GM18873 (cell line): ENCODE results near the gene OSBPL5.

Source experiments
- ATAC-seq: cut with Tn5 transposase; IDR thresholded peaks from one replicate; pipeline ENCODE4 v1.9.1; 2021; ENCODE audit warnings: mild to moderate bottlenecking, moderate library complexity, moderate number of reproducible peaks; ENCODE audit not compliant: unreplicated experiment, low FRiP score

The OSBPL5 gene

GRCh38 chr11:3155691-3156258 lies 9.3 kb downstream of the OSBPL5 start:
- no peak for ATAC-seq

GRCh38 chr11:3155216-3155615 lies 9.9 kb downstream of the OSBPL5 start:
- ATAC-seq, result no peak

- no peak for ATAC-seq
Measured at GRCh38 chr11:3154001-3154599, 11.0 kb downstream of the OSBPL5 start.

GRCh38 chr11:3153291-3153861 lies 11.7 kb downstream of the OSBPL5 start:
- ATAC-seq, result no peak

- no peak for ATAC-seq
Measured at GRCh38 chr11:3152471-3153110, 12.5 kb downstream of the OSBPL5 start.

GRCh38 chr11:3150726-3151125 lies 14.4 kb downstream of the OSBPL5 start:
- ATAC-seq, result no peak

- no peak for ATAC-seq
Measured at GRCh38 chr11:3149852-3150188, 15.3 kb downstream of the OSBPL5 start.

GRCh38 chr11:3148990-3149851 lies 15.9 kb downstream of the OSBPL5 start:
- no peak for ATAC-seq

GRCh38 chr11:3148255-3148989 lies 16.7 kb downstream of the OSBPL5 start:
- ATAC-seq, result no peak

GRCh38 chr11:3147626-3148025 lies 17.5 kb downstream of the OSBPL5 start:
- ATAC-seq, result no peak

- ATAC-seq, result no peak
Measured at GRCh38 chr11:3147257-3147619, 17.9 kb downstream of the OSBPL5 start.

GRCh38 chr11:3146612-3147256 lies 18.4 kb downstream of the OSBPL5 start:
- ATAC-seq, result no peak

GRCh38 chr11:3145206-3145520 lies 19.9 kb downstream of the OSBPL5 start:
- ATAC-seq, result no peak

GRCh38 chr11:3144296-3145205 lies 20.6 kb downstream of the OSBPL5 start:
- ATAC-seq, result no peak

- no peak for ATAC-seq
Measured at GRCh38 chr11:3143136-3143880, 21.8 kb downstream of the OSBPL5 start.

GRCh38 chr11:3140291-3140603 lies 24.9 kb downstream of the OSBPL5 start:
- no peak for ATAC-seq

GRCh38 chr11:3139481-3140290 lies 25.4 kb downstream of the OSBPL5 start:
- ATAC-seq, result no peak

- ATAC-seq, result no peak
Measured at GRCh38 chr11:3139086-3139440, 26.0 kb downstream of the OSBPL5 start.
